GM21786 (cell line): ENCODE results near the gene FMNL3.
A peak's percentile ranks its signal among the peaks of the same experiment; 100 is the strongest.

ENCODE experiments used
- ATAC-seq: cut with Tn5 transposase; IDR thresholded peaks from one replicate; pipeline ENCODE4 v1.9.1; 2021; ENCODE audit not compliant: unreplicated experiment

Gene FMNL3

DNA sequence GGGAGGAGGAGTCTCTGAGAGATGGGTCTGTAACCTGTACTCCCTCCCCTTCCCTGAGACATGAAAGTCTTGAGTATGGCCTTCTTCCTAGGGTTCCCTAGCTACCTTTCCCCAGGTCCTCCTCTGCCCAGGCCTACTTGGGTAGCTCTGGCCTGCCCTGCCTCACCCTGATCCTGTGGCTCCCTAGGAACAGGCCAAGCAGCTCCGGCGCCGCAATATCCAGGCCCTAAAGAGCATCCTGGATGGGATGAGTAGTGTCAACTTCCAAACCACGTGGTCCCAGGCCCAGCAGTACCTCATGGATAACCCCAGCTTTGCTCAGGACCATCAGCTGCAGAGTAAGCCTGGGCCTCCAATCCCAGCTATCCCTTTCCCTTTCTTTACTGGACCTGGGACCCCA lies 71.5 kb downstream of the FMNL3 start:
- ATAC-seq: no peak

DNA sequence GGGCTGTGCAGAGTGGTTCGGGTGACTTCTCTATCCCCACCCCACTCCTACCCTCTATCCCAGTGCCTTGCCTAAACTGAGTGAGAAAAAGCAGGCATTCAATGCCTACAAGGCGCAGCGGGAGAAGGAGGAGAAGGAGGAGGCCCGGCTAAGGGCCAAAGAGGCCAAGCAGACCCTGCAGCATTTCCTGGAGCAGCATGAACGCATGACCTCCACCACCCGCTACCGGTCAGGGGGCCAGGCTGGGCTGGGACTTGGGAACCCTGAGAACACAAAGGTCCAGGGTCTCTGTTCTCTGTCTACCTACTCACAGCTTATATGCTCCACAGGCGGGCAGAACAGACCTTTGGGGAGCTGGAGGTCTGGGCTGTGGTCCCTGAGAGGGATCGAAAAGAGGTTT lies 72.2 kb downstream of the FMNL3 start:
- ATAC-seq: no peak

DNA sequence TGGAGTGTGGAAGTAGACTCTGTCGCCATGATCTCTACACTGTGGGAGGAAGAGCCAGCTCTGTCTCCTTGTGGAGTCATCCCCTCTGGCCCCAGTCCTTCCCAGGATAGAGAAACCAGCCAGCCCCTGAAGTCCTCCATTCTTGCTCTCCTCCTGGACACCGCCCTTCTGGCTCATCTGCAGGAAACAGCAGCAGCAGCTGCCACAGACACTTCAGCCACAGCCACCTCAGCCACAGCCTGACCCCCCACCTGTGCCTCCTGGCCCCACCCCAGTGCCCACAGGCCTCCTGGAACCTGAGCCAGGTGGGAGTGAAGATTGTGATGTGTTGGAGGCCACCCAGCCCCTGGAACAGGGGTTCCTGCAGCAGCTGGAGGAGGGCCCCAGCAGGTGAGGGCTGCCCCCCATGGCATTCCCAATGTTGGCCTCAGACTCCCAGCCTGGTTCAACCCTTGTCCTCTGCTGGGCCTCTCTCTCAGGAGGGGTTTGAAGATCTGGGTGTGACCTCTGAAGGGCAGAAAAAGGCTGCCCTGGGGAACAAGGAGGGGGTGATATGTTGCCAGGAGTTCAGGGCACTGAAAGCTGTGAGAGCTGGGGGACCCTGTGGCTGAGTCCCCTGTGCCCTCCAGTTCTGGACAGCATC lies 73.4 kb downstream of the FMNL3 start:
- ATAC-seq: no peak

DNA sequence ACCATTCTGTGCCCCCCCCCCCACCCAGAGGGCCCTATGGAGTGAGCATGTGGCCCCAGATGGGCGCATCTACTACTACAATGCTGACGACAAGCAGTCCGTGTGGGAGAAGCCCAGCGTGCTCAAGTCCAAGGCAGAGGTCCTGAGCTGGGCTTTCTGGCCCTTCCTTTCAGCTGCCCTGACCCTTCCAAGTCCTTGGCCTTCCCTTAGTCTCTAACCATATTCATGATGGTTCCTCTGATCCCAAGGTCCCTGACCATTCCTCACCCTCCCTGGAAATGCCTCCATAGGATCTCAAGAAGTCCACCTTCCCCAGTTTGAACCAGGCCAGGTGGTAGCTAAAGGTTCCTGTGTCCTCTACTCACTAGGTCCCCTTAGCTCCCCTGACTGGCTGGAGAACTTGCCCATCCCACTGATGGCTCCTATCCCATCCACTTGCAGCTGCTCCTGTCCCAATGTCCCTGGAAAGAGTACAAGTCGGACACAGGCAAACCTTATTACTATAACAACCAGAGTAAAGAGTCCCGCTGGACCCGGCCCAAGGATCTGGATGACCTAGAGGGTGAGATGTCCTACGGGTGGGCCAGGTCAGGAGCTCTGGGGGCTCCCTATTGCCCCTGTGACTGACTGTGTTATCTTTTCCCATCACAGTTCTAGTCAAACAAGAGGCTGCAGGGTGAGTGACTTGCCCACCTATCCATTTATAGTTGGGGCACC lies 74.1 kb downstream of the FMNL3 start:
- no peak for ATAC-seq

DNA sequence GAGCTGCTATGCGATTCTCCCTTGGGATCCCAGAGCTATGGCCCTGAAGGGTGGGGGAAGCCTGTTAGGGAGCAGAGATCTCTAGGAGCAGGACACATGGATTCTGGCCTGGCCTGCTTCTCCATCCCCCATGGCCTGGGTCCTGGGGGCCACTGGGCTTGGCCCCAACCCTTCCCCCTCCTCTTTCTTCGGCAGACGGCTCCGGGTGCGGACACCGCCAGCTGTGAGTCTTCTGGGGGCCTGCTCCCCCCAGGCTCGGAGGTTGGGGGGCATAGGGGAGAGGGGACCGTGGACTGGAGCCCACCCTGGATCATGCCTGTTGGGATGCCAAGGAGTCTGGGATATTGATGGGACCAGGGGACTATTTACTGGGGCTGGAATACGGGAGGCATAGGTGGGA lies 74.8 kb downstream of the FMNL3 start:
- ATAC-seq: no peak

DNA sequence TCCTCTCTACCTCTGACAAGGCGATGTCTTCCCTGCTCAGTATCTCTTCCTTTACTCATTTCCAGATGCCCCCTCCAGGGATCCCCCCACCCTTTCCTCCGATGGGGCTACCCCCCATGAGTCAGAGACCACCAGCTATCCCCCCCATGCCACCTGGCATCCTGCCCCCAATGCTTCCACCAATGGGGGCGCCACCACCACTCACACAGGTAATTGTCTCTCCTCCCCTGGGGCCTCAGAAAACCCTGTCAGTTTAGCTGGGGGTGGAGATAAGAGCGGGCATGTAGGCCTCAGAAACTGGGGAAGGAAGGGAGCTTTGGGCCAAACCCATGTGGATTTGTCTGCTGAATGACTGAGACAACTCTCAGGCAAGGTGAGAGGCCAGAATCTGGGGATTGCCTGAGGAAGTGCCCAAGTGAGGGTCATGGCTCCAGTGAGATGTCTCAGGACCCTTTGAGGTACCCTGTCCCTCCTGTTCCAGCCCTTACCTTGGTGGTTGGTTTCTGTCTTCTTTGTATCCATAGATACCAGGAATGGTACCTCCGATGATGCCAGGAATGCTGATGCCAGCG lies 75.8 kb downstream of the FMNL3 start:
- ATAC-seq: no peak

DNA sequence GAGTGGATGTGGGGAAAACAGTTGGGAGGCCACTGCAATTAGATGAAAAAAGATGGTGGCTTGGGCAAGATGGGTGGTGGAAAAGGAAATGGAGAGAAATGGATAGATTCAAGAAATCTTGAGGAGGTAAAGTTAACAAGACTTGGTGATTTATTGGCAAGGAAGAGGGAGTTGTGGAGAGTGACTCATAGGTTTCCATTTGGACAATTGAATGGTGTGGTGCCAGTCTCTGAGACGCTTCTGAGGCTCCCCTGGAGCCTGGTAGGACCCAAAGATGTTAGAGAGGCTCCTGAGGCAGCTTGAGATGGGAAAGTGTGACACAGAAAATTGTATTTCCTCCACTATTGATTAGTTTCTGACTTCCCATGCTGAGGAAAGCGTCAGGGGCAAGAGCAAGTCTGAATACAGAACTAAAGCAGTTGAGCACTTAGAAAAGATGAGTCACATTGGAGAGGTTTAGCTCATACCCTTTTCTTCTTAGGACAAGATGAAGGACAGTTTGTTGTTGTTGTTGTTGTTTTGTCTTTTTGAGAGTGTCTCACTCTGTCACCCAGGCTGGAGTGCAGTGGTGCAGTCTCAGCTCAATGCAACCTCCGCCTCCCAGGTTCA lies 79.3 kb downstream of the FMNL3 start:
- ATAC-seq: no peak

DNA sequence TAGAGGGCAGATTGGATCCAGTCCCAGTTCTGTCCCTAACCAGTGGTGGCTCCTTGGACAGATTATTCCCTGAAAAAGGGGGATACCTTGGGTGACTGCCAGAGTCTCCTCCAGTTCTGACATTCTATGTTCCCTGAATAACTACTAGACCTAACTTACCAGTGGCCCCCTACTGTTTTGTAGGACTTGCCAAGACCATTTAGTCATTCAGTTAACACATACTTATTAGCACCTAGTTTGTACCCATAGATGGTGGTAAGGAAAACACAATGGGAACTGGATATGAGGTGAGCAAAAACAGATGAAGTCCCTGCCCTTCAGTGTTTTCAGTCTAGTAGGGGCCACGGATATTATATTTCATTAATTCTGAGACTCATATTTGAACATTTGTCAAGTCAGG lies 80.4 kb downstream of the FMNL3 start:
- ATAC-seq: no peak

DNA sequence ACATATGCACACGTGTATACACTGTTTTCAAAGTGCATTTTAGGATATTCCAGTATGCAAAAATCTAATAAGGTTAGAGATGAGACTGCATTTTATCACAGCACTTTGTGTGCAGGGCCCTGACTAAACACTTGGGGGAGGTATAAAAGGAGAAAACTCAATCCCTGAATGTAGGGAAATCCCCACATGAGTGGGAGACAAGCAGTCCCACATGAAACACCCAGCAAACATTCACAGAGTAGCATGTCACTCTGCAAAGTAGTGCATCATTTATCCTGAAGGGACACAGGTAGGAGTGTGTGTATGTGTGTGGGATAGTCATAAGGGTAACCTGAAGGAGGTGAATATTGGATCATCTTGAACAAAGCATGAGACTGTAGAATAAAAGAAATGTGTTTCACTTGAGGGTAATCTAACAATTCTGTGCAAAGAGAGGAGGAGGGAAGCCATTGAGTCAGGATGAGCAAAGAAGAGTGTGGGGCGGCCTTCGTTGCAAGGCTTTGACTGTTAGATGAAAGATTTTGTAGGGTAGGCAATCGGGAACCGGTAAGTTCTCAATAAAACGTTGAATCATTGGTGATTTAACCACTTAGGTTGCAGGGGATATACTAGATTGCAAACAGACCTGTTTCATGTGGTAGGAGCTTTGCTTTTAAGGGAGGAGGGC lies 80.9 kb downstream of the FMNL3 start:
- no peak for ATAC-seq

DNA sequence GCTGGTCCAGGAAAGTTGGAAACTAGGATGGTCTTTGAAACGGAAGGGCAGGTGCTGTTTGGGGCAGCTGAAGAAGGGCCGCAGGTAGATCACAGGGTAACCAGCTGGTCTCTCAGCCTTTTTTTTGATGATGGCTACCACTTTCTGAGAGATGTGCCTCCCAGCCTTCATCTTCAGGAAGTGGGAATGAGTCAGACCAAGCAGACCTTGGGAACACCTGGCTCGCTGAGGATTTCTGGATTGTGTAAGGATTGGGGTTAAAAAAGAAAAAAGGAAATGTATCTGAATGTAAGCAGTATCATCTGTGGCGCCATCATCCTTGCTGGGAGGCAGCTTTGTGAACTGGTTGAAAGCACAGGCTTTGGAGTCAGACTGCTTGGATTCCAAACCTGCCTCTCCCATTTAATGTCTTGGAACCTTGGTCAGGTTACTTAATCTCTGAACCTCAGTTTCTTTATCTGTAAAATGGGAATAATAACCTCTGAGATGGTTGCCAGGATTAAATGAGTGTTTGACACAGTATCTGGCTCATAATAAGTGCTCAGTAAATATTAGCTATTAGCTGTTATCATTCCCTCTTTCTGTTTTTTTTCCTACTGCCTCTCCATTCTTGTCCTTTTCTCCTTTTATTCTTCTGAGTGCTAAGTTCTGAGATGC lies 82.2 kb downstream of the FMNL3 start:
- ATAC-seq: no peak

DNA sequence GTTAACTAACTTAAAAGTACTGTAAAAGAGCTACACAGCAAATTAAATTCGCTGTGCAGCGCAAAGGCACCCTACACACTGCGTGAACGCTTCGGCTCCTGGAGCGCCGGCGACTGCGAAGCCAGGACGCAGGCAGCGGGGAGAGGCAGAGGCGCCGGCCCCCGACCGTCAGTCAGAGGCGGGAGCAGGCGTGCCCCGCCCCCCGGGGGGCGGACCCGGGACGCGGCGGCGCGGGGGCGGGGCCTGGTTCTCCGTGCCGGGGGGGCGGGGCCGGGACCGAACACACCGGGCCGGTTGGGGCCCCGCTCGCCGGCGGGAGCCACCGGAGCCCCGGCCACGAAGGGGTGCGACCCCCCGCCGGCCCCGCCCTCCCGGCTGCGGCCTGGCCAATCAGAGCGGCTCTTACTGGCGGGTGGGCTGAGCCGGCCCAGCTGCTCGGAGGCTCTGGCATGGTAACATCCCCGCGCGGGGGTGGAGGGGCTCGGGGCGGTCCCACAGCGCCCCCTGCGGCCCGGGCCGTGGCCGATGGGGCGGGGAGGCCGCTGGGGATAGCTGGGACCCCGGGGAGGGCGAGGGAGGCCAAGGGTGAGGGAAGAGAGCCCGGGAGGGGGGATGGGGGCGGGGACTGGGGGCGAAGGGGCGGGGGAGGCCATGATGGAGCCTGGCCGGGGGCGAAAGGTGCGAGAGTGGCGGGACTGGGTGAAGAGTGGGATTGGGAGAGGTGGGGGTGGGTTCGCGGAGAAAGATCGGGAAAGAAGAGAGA lies 83.9 kb downstream of the FMNL3 start, which contains the start of gene PRPF40B:
Gene PRPF40B (plus strand): TSS at position 420 of the 763 bp plus-strand sequence. CDS start 30 bp downstream, at position 450.
- peak; percentile 58 for ATAC-seq

DNA sequence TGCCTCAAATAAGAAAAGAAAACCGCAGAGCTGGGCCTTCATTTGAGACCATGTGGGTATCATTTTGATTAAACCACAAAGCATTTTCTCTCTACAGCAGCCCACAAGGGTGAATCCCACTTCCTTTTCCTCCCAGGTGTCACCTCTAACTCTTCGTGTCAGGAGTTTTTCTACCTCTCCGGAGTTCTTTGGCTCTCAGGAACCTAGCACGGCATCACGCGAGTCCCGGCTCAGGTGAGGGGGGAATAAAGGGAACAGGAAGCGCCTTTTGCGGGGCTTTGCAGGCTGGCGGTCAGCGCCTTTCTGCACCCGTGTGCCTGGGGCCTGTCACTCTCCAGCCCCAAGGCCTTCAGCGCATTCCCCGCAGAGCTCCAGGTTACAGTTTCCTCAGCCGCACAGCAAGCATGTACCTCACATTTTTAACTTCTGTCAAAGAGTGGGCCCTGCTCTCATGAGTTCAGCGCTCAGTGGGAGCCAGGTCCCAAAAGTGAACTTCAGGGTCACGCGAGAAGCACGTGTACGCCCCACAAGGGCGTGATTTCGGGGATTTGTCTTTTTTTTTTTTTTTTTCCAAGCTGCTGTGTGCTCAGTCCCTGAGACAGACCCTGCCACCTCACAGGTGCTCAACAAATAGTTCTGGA lies 84.6 kb downstream of the FMNL3 start:
- peak; percentile 23 for ATAC-seq

DNA sequence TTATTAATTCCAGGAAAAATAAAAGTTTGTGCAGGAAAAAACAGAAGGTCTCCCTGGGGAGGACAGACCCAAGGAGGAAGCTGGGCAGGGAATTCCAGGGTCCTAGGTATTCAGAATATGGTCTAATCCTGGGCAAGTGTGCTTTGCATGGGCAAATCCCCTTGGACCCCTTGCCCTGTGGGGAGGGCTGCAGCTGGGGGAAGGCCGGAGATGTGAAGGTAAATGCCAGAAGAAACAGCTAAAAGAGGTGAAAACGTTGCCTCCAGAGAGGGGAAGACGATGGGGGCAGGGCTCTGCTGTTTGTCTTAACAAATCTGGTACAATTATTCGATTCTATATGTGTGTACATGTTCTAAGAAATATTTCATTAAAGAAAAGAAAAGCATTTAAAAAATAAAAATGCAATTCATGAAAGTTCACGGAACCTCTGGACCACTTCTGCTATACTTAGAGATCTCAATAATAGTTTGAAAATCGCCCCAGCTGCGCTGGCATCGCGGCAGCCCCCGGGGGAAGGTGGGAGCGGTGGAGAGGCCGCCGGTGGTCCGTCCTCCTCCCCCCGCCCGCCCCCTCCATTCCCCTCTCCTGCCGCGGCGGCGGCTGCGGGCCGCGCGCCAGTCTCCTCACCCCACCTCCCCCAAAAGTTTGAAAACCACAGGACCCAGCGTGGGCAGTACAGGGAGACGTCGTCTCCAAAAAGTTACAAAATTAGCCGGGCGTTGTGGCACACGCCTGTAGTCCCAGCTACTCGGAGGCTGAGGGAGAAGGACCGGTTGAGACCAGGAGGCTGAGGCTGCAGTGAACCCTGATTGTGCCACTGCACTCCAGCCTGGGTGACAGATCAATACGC lies 85.3 kb downstream of the FMNL3 start:
- no peak for ATAC-seq

DNA sequence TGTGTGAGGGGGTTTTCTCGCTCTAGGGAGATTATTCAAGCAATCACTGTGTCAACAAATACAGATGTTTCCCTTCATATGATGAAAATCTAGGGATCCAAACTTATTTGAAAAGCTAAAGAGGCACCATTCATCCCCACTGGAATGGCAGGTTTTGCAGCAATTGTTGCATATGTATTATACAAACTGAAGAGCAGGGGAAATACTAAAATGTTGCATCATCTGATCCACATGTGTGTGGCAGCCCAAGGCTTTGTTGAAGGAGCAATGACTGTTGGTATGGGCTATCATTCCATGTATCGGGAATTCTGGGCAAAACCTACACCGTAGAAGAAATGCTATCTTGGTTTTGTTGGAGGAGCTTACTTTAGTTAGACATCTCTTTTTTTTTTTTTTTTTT lies 87.9 kb downstream of the FMNL3 start:
- ATAC-seq: no peak

DNA sequence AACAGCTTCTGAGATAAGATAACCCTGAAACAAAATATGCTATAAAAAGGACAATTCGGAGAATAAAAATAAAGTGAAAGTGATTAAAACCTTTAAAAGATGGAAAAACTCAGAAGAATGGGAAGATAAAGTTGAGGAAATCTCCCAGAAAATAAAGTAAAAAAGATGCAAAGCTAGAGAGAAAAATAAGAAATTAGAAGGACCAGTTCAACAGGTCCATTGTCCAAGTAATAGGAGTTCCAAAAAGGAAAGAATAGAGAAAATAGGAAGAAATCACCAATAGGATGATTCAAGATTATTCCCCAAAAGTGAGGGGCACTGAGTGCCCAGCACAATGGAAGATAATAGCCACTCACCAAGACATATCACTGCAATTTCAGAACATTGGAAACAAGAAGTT lies 88.6 kb downstream of the FMNL3 start:
- no peak for ATAC-seq

DNA sequence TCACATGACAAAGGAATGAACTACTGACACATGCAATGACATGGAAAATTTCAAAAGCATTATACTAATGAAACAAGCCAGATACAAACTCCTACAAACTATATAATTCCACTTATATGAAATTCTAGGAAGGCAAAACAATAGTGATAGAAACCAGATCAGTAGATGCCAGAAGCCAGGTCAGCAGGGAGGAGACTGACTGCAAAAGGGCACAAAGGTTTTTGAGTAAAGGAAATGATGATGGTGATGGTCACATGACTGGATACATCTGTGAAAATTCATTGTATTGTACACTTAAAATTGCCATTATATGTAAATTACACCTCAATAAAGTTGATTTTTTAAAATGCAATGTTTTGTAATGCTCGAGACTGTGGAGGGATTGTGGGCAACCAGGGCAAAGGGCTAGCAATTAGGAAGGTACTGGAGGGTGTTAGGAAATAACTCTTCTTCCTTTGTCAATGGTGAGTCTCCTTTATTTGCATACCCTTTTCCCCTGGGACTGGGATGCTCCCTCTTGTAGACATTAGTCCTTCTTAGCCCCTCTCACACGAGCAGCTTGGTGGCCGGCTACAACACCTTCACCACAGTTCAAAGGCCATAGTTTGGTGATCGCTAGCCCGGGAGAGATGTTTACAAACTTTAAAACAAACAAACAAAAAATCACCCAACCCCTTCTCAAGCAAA lies 90.5 kb downstream of the FMNL3 start:
- ATAC-seq: no peak

DNA sequence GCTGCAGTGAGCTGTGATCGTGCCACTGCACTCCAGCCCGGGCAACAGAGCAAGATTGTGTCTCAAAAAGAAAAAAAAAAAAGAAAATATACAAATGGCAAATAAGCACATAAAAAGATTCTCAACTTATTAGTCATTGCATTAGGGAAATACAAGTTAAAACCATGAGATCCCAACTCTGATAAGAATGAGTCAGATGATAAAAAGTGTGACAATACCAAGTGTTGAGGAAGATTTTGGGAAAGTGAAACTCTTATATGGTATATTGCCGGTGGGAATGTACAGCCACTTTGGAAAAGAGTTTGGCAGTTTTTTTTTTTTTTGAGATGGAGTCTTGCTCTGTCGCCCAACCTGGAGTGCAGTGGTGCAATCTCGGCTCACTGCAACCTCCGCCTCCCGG lies 91.5 kb downstream of the FMNL3 start:
- ATAC-seq: no peak

DNA sequence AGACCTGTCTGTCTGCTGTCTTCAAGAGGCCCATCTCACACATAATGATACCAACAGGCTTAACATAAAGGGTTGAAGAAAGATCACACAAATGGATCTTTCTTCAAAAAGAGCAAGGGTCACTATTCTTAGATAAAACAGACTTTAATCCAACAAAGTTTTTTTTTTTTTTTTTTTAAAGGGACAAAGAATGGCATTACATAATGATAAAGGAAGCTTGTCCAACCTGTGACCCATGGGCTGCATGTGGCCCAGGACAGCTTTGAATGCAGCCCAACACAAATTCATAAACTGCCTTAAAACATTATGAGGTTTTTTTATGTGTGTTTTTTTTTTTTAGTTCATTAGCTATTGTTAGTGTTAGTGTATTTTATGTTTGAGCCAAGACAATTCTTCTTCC lies 95.0 kb downstream of the FMNL3 start:
- no peak for ATAC-seq
